Tibial artery (tissue), 4 donors: ENCODE measurements around the gene COL4A2.
A peak's percentile ranks its signal among the peaks of the same experiment; 100 is the strongest.
"Not testable (repeated sequence)": the region's sequence is repeated elsewhere in the genome, so short reads cannot be mapped to it uniquely, and the experiment has no call there.

Experiments used
- DNase-seq, 2 donors: peaks; one replicate each; pipeline ENCODE4 v3.0.0-alpha.2; 2019
- H3K27ac ChIP-seq, 2 donors: fragments of 200-600 bp; sonication (generic) in 1 of 2; 1 replicate in 1 of 2; 2 replicates in 1 of 2; pipeline ENCODE4 v1.5.1; 2018 to 2019; ENCODE audit warnings: mild to moderate bottlenecking in 1 of 2
- H3K27me3 ChIP-seq, 2 donors: fragments of 200-600 bp; sonication (generic) in 1 of 2; one replicate each; pipeline versions ENCODE4 v1.5.1 to v1.6.0; 2016 to 2019
- H3K36me3 ChIP-seq, 3 donors: fragments of 200-600 bp; sonication (generic) in 2 of 3; one replicate each; pipeline ENCODE4 v1.5.1; 2016 to 2019; ENCODE audit warnings: mild to moderate bottlenecking in 2 of 3
- H3K4me1 ChIP-seq, 4 donors: fragments of 200-600 bp; sonication (generic) in 2 of 4; 1 replicate in 3 of 4; 2 replicates in 1 of 4; pipeline ENCODE4 v1.5.1; 2016 to 2019
- H3K4me3 ChIP-seq, 2 donors: fragments of 200-600 bp; sonication (generic) in 1 of 2; 1 replicate in 1 of 2; 2 replicates in 1 of 2; pipeline ENCODE4 v1.5.1; 2018 to 2019; ENCODE audit warnings: mild to moderate bottlenecking in 2 of 2
- H3K9me3 ChIP-seq, 3 donors: fragments of 200-600 bp; sonication (generic) in 1 of 3; one replicate each; pipeline ENCODE4 v1.5.1; 2016 to 2019
- intact Hi-C: fragments of 100-400 bp; cut with DNase I; formaldehyde crosslinking; loops from one replicate; pipeline ENCODE4 v1.15.0; 2023; ENCODE audit warnings: low total_unique reads
- TF ChIP-seq, protein P1 (sequence below), 2 experiments: fragments of 200-600 bp in 1 of 2; fragments of 450-650 bp in 1 of 2; IDR thresholded peaks; one replicate each; pipeline ENCODE4 v1.5.1; 2017 to 2019; ENCODE audit warnings: antibody characterized with exemption in 2 of 2, mild to moderate bottlenecking in 1 of 2, moderate library complexity in 1 of 2

The COL4A2 gene

DNA sequence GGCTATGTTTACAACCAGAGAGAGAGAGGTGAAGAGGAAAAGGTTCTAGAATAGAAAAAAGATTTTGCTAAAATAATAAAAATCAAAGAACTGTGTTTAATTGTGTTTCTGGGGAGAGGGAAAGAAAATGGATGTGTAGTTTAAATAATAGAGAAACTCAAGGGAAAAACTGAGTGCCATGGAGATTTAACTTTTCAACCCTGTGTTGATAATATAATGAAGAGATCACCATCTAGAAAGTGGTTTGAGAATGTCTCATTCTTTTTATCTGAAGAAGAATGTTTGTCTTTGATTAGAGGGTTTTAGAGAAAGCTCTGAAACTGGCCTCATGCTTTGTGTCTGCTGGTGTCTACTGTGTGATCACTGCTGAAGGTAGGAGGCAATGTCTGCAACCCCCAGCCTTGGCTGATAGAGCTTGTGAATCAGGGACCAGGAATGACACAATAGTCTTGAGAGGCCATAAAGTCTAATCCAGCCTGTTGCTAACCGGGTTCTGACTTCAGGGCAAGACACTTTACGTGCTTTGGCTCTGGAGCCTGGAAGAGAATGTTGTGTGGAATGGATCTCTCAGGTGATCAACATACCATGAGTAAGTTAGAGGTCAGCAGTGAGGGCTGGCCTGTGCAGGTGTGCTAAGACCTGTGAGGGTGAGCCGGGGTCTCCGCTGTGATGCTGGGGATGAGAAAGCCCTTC, 5.4 kb downstream of the COL4A2 start:
- H3K4me1 ChIP-seq, result peaks cover 0 to 83% (median 63%) of the 10 kb centered on the region in 4 donors
- peak overlapping the region; percentile 96 to 99 for H3K27ac ChIP-seq
- H3K36me3 ChIP-seq, result peaks cover 12 to 20% (median 14%) of the 10 kb centered on the region in 3 donors
- intact Hi-C loops, result no loop called here
- TF ChIP-seq, protein P1, sequence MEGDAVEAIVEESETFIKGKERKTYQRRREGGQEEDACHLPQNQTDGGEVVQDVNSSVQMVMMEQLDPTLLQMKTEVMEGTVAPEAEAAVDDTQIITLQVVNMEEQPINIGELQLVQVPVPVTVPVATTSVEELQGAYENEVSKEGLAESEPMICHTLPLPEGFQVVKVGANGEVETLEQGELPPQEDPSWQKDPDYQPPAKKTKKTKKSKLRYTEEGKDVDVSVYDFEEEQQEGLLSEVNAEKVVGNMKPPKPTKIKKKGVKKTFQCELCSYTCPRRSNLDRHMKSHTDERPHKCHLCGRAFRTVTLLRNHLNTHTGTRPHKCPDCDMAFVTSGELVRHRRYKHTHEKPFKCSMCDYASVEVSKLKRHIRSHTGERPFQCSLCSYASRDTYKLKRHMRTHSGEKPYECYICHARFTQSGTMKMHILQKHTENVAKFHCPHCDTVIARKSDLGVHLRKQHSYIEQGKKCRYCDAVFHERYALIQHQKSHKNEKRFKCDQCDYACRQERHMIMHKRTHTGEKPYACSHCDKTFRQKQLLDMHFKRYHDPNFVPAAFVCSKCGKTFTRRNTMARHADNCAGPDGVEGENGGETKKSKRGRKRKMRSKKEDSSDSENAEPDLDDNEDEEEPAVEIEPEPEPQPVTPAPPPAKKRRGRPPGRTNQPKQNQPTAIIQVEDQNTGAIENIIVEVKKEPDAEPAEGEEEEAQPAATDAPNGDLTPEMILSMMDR (IDR thresholded peaks at IDR 0.05), result no peak
- no peaks in the 10 kb centered on the region for H3K9me3 ChIP-seq
- no peaks in the 10 kb centered on the region for H3K27me3 ChIP-seq
- DNase-seq, result peak in 1 of 2 donors; percentile 69
- peak overlapping the region; percentile 79 to 97 for H3K4me3 ChIP-seq

DNA sequence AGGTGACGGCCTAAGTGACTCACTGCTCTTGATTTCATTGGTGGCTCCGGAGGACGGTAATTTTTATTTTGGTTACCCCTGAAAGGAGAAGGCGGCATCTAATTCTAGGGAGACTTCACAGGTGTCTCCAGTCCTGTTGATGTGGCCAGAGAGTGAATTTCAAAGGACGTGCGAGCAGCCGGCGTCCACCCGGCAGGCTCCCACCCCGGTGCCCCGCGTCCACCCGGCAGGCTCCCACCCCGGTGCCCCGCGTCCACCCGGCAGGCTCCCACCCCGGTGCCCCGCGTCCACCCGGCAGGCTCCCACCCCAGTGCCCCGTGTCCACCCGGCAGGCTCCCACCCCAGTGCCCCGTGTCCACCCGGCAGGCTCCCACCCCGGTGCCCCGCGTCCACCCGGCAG, 6.2 kb downstream of the COL4A2 start:
- peaks cover 0 to 91% (median 71%) of the 10 kb centered on the region in 4 donors for H3K4me1 ChIP-seq
- peaks cover 14 to 22% (median 14%) of the 10 kb centered on the region in 3 donors for H3K36me3 ChIP-seq
- H3K9me3 ChIP-seq, intact Hi-C loops, H3K27me3 ChIP-seq: not testable (repeated sequence)
- DNase-seq, result peak in 1 of 2 donors; percentile 34
- peak overlapping the region; percentile 79 to 97 for H3K4me3 ChIP-seq
- H3K27ac ChIP-seq, result peak overlapping the region; percentile 96 to 99

DNA sequence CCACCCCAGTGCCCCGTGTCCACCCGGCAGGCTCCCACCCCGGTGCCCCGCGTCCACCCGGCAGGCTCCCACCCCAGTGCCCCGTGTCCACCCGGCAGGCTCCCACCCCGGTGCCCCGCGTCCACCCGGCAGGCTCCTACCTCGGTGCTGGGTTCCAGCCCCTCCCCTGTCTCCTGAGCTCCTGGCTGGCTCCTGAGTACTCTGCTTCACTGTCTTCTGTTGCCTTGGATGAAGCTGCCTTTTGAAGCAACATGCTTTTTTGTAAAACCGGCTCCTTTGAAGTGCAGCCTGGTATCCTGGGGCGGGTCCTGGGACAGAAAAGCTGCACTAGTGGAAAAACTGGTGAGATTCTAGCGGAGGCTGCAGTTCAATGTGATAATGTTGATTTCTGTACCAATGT, 6.6 kb downstream of the COL4A2 start:
- peak overlapping the region; percentile 33 to 42 for H3K4me3 ChIP-seq
- H3K27me3 ChIP-seq, H3K9me3 ChIP-seq, intact Hi-C loops: not testable (repeated sequence)
- H3K36me3 ChIP-seq, result peaks cover 14 to 22% (median 14%) of the 10 kb centered on the region in 3 donors
- H3K27ac ChIP-seq, result peak overlapping the region; percentile 59 to 66
- H3K4me1 ChIP-seq, result peaks cover 0 to 96% (median 75%) of the 10 kb centered on the region in 4 donors
- peak in 1 of 2 donors; percentile 40 for DNase-seq

DNA sequence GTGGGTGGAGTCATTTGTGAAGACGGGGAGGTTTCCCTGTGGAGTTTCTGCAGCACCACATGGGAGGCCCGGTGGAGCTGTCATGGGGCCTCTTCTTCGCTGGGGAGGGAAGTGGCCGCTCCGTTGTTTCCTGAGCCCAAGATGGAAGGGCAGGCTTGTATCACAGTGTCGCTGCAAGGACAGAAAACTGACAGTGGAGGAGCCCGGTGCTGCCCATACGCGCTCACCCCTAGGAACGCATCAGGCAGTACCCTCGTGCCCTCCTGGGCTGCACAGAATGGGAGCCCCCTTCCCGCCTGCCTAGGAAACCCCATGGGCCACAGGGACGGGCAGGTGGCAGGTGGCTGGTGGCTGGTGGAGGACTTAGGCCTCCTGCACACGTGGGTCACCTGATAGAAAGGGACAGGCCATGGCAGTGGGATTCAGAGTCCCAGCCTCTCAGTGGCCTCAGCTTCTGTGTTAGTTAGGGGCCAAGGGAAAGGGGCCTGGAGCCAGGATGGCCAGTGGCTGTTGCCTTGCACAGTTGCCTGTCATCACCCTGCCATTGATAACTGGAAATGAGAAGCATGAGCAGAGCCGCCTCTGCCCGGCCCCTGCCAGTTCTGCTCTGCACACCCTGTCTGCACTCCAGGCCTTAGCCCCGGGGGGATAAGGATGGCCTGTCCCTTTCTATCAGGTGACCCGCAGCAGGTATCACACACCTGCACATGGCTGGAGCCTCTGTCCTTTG, 7.6 kb downstream of the COL4A2 start:
- Histone ChIP-seq H3K4me3 (peak overlapping the region; percentile 33 to 42), H3K9me3 (no peaks in the 10 kb centered on the region), H3K27ac (peak overlapping the region; percentile 59 to 66), H3K27me3 (no peaks in the 10 kb centered on the region), H3K4me1 (peaks cover 2 to 97% (median 82%) of the 10 kb centered on the region in 4 donors), H3K36me3 (peaks cover 14 to 16% (median 14%) of the 10 kb centered on the region in 3 donors)
- peak in 1 of 2 donors; percentile 63 for DNase-seq
- TF ChIP-seq, protein P1 (IDR thresholded peaks at IDR 0.05), result no peak
- intact Hi-C loops, result no loop called here

DNA sequence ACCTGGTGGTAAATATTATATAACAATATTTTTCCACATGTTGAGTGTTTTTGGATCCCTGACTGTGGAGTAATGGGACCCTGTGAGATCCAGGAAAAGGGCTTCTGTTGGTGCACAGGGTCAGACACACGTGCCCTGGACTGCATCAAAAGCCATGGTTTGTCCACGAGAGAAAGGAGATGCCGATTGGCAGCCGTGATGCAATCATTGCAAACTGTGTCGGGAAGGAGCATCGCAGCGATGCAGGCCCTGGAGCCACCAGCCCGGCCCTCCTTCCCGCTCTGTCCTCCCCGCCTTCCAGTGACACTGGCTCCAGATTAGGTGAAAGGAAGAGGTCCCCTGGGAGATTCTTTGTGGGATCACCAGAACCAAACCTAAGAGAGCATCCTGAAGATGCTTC, 9.1 kb downstream of the COL4A2 start:
- peak in 1 of 2 donors; percentile 64 for DNase-seq
- TF ChIP-seq, protein P1 (IDR thresholded peaks at IDR 0.05), result no peak
- H3K4me3 ChIP-seq, result no peak overlapping the region
- peak overlapping the region; percentile 59 to 66 for H3K27ac ChIP-seq
- intact Hi-C loops, result no loop called here
- peaks cover 8 to 97% (median 83%) of the 10 kb centered on the region in 4 donors for H3K4me1 ChIP-seq
- H3K36me3 ChIP-seq, result peaks cover 14 to 16% (median 14%) of the 10 kb centered on the region in 3 donors
- no peaks in the 10 kb centered on the region for H3K27me3 ChIP-seq
- H3K9me3 ChIP-seq, result no peaks in the 10 kb centered on the region

DNA sequence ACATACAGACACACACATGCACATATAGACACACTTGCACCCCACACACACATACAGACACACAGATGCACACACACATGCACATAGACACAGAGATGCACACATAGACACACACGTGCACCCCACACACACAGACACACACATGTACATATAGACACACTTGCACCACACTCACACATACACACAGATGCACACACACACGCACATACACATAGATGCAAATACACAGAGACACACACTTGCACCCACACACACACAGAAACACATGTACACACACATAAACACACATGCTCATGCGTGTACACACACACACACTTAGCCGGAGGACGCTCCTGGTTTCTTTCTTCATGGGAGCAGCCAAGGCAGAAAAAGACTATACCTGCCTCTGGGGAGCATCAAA, 10.0 kb downstream of the COL4A2 start:
- Histone ChIP-seq H3K27me3 (no peaks in the 10 kb centered on the region), H3K27ac (peak overlapping the region in 1 of 2 donors; percentile 93), H3K9me3 (no peaks in the 10 kb centered on the region), H3K4me3 (no peak overlapping the region), H3K4me1 (peaks cover 8 to 97% (median 84%) of the 10 kb centered on the region in 4 donors), H3K36me3 (peaks cover 11 to 14% (median 14%) of the 10 kb centered on the region in 3 donors)
- DNase-seq, result no peak
- intact Hi-C loops, result no loop called here
- TF ChIP-seq, protein P1 (IDR thresholded peaks at IDR 0.05), result no peak
